SK-N-MC (cell line): ENCODE measurements around the gene AMBRA1.

Experiments
- DNase-seq: peaks from one replicate; pipeline ENCODE4 v3.0.0-alpha.2; 2011; ENCODE audit warnings: low read depth, low spot score
- H3K27ac ChIP-seq: fragments of 200-600 bp; sonication (generic); 2 replicates; pipeline ENCODE4 v1.5.1; 2016; ENCODE audit warnings: mixed run types
- H3K36me3 ChIP-seq: fragments of 200-600 bp; sonication (generic); 2 replicates; pipeline ENCODE4 v1.6.1; 2017; ENCODE audit warnings: antibody characterized with exemption, low read length, mixed read lengths; ENCODE audit not compliant: insufficient read depth
- H3K4me3 ChIP-seq: fragments of 200-600 bp; sonication (generic); 2 replicates; pipeline ENCODE4 v1.5.1; 2016
- H3K9ac ChIP-seq: fragments of 200-600 bp; sonication (generic); 2 replicates; pipeline ENCODE4 v1.8.0; 2017; ENCODE audit warnings: mixed run types, mixed read lengths; ENCODE audit not compliant: insufficient read length
- H3K9me3 ChIP-seq: fragments of 200-600 bp; sonication (generic); 2 replicates; pipeline ENCODE4 v1.6.1; 2017; ENCODE audit warnings: low read depth, mild to moderate bottlenecking, antibody characterized with exemption, low read length, moderate library complexity, mixed read lengths
- EZH2 ChIP-seq: fragments of 200-600 bp; sonication (generic); IDR thresholded peaks from one replicate; pipeline ENCODE4 v1.6.1; 2017; ENCODE audit warnings: antibody characterized with exemption
- FOXP2 ChIP-seq: optimal IDR thresholded peaks from 2 replicates; pipeline ENCODE3; 2011; ENCODE audit warnings: mild to moderate bottlenecking, moderate library complexity; ENCODE audit not compliant: insufficient read depth; ENCODE audit errors: extremely low read length, control extremely low read depth
- POLR2AphosphoS5 ChIP-seq: IDR thresholded peaks from 2 replicates; pipeline ENCODE4 v1.6.1; 2012; ENCODE audit warnings: mild to moderate bottlenecking, low read depth, low read length, borderline replicate concordance

Gene AMBRA1

DNA sequence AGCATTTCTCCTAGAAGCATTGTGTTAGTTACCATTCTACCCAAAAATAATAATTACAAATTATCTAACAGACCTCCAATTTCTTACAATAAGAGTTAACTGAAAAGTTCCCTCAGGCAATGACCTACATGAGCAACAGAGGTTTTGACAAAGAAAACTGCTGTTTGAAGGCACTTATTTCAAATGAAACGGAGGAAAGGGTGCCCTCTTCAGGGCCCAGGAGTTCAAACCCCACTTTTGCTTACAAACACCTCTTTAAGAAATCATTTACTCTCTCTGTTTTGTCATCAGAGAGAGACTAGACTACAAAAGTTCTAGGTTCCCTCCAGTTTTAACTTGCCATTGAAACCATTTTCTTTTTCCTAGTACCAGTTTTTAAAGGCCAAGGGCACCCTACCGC is 56.7 kb downstream of the AMBRA1 start:
- TF ChIP-seq POLR2AphosphoS5 (no peak), FOXP2 (no peak), EZH2 (no peak)
- H3K36me3 ChIP-seq = peaks cover 6% of the 10 kb centered on the region; the same call in 1 of the 2 replicates
- H3K9ac ChIP-seq = no peak overlapping the region
- H3K9me3 ChIP-seq = no peaks in the 10 kb centered on the region
- H3K27ac ChIP-seq = no peak overlapping the region
- H3K4me3 ChIP-seq = no peak overlapping the region
- DNase-seq = no peak

DNA sequence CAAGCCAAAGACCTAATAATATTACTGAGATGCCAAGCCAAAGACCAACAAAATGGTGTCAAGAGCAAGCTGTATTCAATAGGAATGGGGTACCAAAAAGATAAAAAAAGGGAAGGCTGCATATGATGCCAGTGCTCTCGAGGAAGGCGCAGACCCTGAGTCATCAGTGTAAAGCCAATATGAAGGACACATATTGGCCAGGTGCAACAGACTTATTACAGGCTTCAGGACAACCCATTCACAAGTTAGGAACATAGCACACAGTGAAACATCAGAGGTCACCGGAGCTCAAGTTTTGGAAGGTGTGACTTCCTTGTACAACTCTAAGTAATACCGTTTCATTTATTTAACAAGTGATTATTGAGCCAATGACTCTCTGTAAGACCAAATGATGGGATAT is 58.1 kb downstream of the AMBRA1 start:
- DNase-seq = no peak
- no peak overlapping the region for H3K27ac ChIP-seq
- TF ChIP-seq EZH2 (no peak), POLR2AphosphoS5 (no peak), FOXP2 (no peak)
- no peaks in the 10 kb centered on the region for H3K9me3 ChIP-seq
- H3K9ac ChIP-seq = no peak overlapping the region
- H3K36me3 ChIP-seq = no peaks in the 10 kb centered on the region; the same call in 1 of the 2 replicates
- H3K4me3 ChIP-seq = no peak overlapping the region

DNA sequence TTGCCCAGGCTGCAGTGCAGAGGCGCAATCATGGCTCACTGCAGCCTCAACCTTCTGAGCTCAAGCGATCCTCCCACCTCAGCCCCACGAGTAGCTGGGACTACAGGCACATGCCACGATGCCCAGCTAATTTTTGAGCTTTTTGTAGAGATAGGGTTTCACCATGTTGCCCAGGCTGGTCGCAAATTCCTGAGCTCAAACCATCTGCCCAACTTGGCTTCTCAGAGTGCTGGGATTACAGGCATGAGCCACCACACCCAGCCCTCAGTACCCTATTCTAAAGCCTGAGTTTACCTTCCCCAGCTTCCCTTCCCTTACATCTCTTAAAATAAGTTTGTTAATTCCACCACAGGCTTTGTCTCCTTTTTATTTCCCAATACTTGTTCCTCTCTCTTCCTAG is 59.1 kb downstream of the AMBRA1 start:
- H3K36me3 ChIP-seq = no peaks in the 10 kb centered on the region
- DNase-seq = no peak
- TF ChIP-seq EZH2 (no peak), POLR2AphosphoS5 (no peak), FOXP2 (no peak)
- no peaks in the 10 kb centered on the region for H3K9me3 ChIP-seq
- no peak overlapping the region for H3K4me3 ChIP-seq
- no peak overlapping the region for H3K9ac ChIP-seq
- no peak overlapping the region for H3K27ac ChIP-seq

DNA sequence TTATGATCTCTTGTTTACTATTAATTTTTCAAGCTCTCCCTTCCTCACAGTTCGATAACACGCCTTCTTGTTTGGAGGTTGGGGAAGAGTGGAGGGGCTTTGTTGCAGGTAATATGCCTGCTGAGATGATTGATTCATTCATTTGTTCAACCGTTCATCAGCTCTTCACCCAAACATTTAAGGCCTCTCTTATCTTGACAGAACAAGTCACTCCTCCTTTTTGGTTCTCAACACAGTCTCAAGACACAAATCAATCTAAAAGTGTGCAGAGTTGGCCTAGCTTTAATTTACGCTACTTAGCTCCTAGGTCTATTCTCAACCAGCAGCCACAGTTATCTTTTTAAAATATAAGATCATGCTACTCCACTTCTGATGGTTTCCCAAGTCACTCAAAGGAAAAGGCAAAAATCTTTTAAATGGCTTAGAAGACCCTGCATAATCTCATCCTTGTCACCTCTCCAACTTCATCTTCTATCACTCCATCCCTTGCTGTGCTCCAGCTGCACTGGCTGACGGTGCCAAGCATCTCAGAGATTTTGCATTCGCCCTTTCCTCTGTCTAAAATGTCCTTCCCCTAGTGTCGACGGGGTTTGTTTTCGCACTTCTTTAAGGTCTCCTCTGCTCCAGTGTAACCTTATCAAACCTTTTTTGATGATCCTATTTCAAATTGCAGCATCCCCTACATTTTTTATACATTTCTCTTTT is 60.3 kb downstream of the AMBRA1 start:
- Histone ChIP-seq H3K9me3 (no peaks in the 10 kb centered on the region), H3K36me3 (no peaks in the 10 kb centered on the region), H3K27ac (no peak overlapping the region), H3K9ac (no peak overlapping the region), H3K4me3 (no peak overlapping the region)
- TF ChIP-seq POLR2AphosphoS5 (no peak), EZH2 (no peak), FOXP2 (no peak)
- DNase-seq = no peak

DNA sequence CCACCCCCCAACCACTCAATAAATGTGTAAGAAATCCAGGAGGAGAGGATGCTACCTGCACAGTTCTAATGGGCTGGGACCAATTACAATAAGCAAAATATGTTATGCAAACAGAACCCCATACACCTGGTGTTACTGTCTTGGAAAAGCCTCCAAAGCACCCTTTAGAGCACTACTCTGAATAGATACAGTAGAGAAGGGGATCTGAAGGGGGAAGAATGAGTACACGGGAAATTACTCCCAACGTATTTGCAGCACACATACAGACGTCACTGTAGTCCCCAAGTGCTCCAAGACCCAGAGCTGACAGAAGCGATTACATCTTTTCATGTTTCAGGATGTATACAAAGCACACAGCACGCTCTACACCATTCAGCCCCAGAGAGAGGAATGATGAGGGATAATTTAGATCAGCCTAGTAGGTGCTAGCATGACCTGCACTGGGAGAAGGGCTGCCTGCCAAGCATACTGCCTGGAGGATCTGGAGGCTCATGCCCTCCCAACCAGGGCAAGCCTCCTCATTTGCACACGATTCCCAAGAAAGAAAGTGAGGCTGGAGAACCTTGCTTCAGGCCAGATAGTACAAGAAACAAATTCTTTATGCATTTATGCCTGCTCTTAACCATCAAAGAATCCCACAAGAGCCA is 63.8 kb downstream of the AMBRA1 start:
- no peak for DNase-seq
- no peak overlapping the region for H3K4me3 ChIP-seq
- H3K36me3 ChIP-seq = 0 out of 2 replicates have a peak, but pooled peaks cover 5% of the 10 kb centered on the region
- H3K9ac ChIP-seq = no peak overlapping the region
- H3K27ac ChIP-seq = no peak overlapping the region
- no peaks in the 10 kb centered on the region for H3K9me3 ChIP-seq
- TF ChIP-seq EZH2 (no peak), FOXP2 (no peak), POLR2AphosphoS5 (no peak)

DNA sequence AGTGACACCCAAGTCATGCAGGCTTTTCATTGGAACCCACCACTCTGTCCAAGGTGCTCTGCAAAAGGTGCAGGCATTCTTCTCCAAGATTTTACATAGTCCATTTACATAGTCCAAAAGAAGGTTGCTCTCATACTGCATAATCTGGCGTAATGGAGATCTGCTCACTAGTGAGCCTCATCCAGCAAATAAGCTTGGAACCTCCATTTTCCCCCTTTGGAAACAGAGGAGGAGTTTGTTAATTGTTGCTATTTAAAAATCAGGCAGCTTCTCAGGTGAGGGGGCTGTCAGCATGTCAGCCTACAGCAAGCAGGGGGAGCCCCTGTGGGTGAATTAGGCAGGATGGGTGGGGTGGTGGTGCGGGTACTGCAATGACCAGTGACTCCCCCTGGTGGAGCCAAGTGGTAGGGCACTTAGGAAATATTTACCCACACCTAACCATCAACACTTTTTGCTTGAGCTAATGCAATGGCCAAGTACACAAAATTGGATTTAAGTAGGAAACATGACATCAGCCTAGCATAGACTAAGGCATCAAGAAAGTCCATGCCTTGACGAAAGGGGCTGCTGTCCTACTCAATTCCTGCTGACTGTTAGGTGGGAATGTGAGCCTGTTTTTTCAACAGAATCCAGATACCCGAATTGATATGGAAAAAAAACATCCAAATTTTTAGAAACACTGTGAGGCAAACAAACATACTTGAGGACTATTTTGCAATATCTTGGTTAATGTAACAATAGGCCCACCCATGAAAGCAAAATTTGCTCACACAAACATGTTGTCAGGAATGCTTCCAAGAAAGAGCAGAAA is 64.5 kb downstream of the AMBRA1 start:
- no peak for TF ChIP-seq EZH2
- no peak for TF ChIP-seq POLR2AphosphoS5
- TF ChIP-seq FOXP2 = no peak
- DNase-seq = no peak
- H3K9ac ChIP-seq = no peak overlapping the region
- no peaks in the 10 kb centered on the region for H3K9me3 ChIP-seq
- H3K4me3 ChIP-seq = no peak overlapping the region
- 0 out of 2 replicates have a peak, but pooled peaks cover 5% of the 10 kb centered on the region for H3K36me3 ChIP-seq
- H3K27ac ChIP-seq = no peak overlapping the region

DNA sequence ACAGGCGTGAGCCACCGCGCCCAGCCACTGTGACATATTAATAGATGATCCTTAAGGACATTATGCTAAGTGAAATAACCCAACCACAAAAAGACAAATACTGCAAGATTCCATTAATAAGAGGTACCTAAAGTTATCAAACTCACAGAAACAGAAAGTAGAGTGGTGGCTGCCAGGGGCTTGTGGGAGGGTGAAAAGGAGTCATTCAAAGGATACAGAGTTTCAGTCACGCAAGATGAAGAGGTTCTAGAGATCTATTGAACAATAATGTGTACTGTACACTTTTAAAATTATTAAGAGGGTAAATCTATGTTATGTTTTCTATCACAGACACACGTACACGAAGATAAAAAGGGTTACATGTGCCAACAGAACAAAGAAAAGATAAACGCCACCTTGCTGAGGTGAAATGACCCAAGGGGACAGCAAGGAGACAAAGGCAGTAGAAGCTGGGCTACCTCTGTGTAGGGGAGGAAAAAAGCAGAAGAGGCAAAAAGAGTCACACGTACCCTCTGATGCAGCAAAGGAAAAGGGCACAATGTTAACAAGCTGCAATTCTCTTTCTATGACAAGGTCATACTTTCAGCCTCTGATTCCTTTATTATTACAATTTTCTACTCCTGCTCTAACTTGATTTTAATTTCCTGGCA is 65.3 kb downstream of the AMBRA1 start:
- Histone ChIP-seq H3K9ac (no peak overlapping the region), H3K27ac (no peak overlapping the region)
- no peak for DNase-seq

DNA sequence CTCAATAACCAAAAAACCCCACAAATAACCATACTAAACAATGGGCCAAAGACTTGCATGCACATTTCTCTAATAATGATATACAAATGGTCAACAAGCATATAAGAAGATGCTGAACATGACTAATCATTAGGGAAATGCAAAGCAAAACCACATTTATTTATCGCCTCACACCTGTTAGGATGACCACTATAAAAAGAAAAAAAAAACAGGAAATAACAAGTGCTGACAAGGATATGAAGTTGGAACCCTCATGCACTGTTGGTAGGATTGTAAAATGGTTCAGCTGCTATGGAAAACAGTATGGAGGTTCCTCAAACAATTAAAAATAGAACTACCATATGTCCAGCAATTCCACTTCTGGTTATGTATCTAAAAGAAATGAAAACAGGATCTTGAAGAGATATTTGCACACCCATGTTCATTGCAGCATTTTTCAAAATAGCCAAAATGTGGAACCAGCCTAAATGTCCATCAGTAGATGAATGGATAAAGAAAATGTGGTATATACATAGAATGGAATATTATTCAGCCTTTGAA is 66.2 kb downstream of the AMBRA1 start:
- H3K27ac ChIP-seq = no peak overlapping the region
- no peak overlapping the region for H3K9ac ChIP-seq
- no peak for TF ChIP-seq FOXP2
- DNase-seq = no peak
- no peak overlapping the region for H3K4me3 ChIP-seq
- 0 out of 2 replicates have a peak, but pooled peaks cover 5% of the 10 kb centered on the region for H3K36me3 ChIP-seq
- no peaks in the 10 kb centered on the region for H3K9me3 ChIP-seq

More for the DNA sequence above, 65.3 kb downstream of the AMBRA1 start:
- Histone ChIP-seq H3K36me3 (0 out of 2 replicates have a peak, but pooled peaks cover 5% of the 10 kb centered on the region), H3K9me3 (no peaks in the 10 kb centered on the region), H3K4me3 (no peak overlapping the region)
- no peak for TF ChIP-seq POLR2AphosphoS5
- TF ChIP-seq FOXP2 = no peak
- no peak for TF ChIP-seq EZH2
